IPS-15b (cell line): Measurements from ENCODE around the gene TNS3.

Experiments
- H3K27me3 ChIP-seq: one replicate; pipeline ENCODE4 v1.6.1; 2013; ENCODE audit warnings: low read length; ENCODE audit not compliant: control insufficient read depth, insufficient read depth
- H3K36me3 ChIP-seq: one replicate; pipeline ENCODE4 v1.6.1; 2013; ENCODE audit warnings: low read length; ENCODE audit not compliant: control insufficient read depth, insufficient read depth
- H3K4me1 ChIP-seq: one replicate; pipeline ENCODE4 v1.6.1; 2013; ENCODE audit warnings: mild to moderate bottlenecking, low read length; ENCODE audit not compliant: control insufficient read depth, insufficient read depth
- H3K4me3 ChIP-seq: one replicate; pipeline ENCODE4 v1.5.1; 2013; ENCODE audit warnings: low read depth, low read length
- H3K9ac ChIP-seq: one replicate; pipeline ENCODE4 v1.6.1; 2013; ENCODE audit warnings: low read depth, mild to moderate bottlenecking, low read length
- H3K9me3 ChIP-seq: one replicate; pipeline ENCODE4 v1.6.1; 2013; ENCODE audit warnings: mild to moderate bottlenecking, low read length; ENCODE audit not compliant: control insufficient read depth, insufficient read depth

TNS3 gene

GRCh38 chr7:47310020-47310419 lies 271.9 kb downstream of the TNS3 start:
- peaks cover 7% of the 10 kb centered on the region for H3K4me1 ChIP-seq
- H3K36me3 ChIP-seq, result no peaks in the 10 kb centered on the region
- no peaks in the 10 kb centered on the region for H3K27me3 ChIP-seq
- H3K9ac ChIP-seq, result no peak overlapping the region
- H3K4me3 ChIP-seq, result no peak overlapping the region
- no peaks in the 10 kb centered on the region for H3K9me3 ChIP-seq

GRCh38 chr7:47308808-47309207 lies 273.1 kb downstream of the TNS3 start:
- no peak overlapping the region for H3K4me3 ChIP-seq
- no peaks in the 10 kb centered on the region for H3K9me3 ChIP-seq
- H3K27me3 ChIP-seq, result no peaks in the 10 kb centered on the region
- peaks cover 4% of the 10 kb centered on the region for H3K4me1 ChIP-seq
- H3K9ac ChIP-seq, result no peak overlapping the region
- H3K36me3 ChIP-seq, result no peaks in the 10 kb centered on the region

GRCh38 chr7:47307311-47307710 lies 274.6 kb downstream of the TNS3 start:
- Histone ChIP-seq H3K9ac (no peak overlapping the region), H3K27me3 (no peaks in the 10 kb centered on the region), H3K36me3 (peaks cover 5% of the 10 kb centered on the region), H3K9me3 (no peaks in the 10 kb centered on the region), H3K4me1 (peaks cover 4% of the 10 kb centered on the region), H3K4me3 (no peak overlapping the region)

GRCh38 chr7:47304727-47305719 lies 276.9 kb downstream of the TNS3 start:
- peaks cover 5% of the 10 kb centered on the region for H3K36me3 ChIP-seq
- no peak overlapping the region for H3K9ac ChIP-seq
- no peaks in the 10 kb centered on the region for H3K9me3 ChIP-seq
- H3K4me3 ChIP-seq, result no peak overlapping the region
- H3K4me1 ChIP-seq, result peaks cover 4% of the 10 kb centered on the region
- H3K27me3 ChIP-seq, result no peaks in the 10 kb centered on the region

- Histone ChIP-seq H3K9ac (no peak overlapping the region), H3K36me3 (peaks cover 5% of the 10 kb centered on the region)
Measured at GRCh38 chr7:47303695-47304453, 278.0 kb downstream of the TNS3 start.

GRCh38 chr7:47303014-47303694 lies 278.8 kb downstream of the TNS3 start:
- no peak overlapping the region for H3K9ac ChIP-seq
- H3K4me1 ChIP-seq, result peaks cover 4% of the 10 kb centered on the region
- H3K27me3 ChIP-seq, result no peaks in the 10 kb centered on the region
- H3K9me3 ChIP-seq, result no peaks in the 10 kb centered on the region
- no peak overlapping the region for H3K4me3 ChIP-seq
- H3K36me3 ChIP-seq, result peaks cover 5% of the 10 kb centered on the region

More at GRCh38 chr7:47303695-47304453, 278.0 kb downstream of the TNS3 start:
- Histone ChIP-seq H3K9me3 (no peaks in the 10 kb centered on the region), H3K4me1 (peaks cover 4% of the 10 kb centered on the region), H3K27me3 (no peaks in the 10 kb centered on the region), H3K4me3 (no peak overlapping the region)

- no peak overlapping the region for H3K4me3 ChIP-seq
- H3K9me3 ChIP-seq, result no peaks in the 10 kb centered on the region
- no peak overlapping the region for H3K9ac ChIP-seq
- no peaks in the 10 kb centered on the region for H3K27me3 ChIP-seq
- peaks cover 5% of the 10 kb centered on the region for H3K36me3 ChIP-seq
- H3K4me1 ChIP-seq, result peaks cover 4% of the 10 kb centered on the region
Measured at GRCh38 chr7:47302560-47302959, 279.4 kb downstream of the TNS3 start.

GRCh38 chr7:47301657-47302295 lies 280.1 kb downstream of the TNS3 start:
- Histone ChIP-seq H3K36me3 (peaks cover 5% of the 10 kb centered on the region), H3K9me3 (no peaks in the 10 kb centered on the region), H3K9ac (no peak overlapping the region), H3K4me3 (no peak overlapping the region), H3K27me3 (no peaks in the 10 kb centered on the region), H3K4me1 (peaks cover 4% of the 10 kb centered on the region)

GRCh38 chr7:47301105-47301477 lies 280.8 kb downstream of the TNS3 start:
- Histone ChIP-seq H3K4me3 (no peak overlapping the region), H3K4me1 (peaks cover 4% of the 10 kb centered on the region), H3K36me3 (peaks cover 5% of the 10 kb centered on the region), H3K27me3 (no peaks in the 10 kb centered on the region), H3K9ac (no peak overlapping the region), H3K9me3 (no peaks in the 10 kb centered on the region)

GRCh38 chr7:47300472-47301104 lies 281.3 kb downstream of the TNS3 start:
- no peak overlapping the region for H3K9ac ChIP-seq
- no peaks in the 10 kb centered on the region for H3K9me3 ChIP-seq
- H3K4me1 ChIP-seq, result peaks cover 4% of the 10 kb centered on the region
- H3K4me3 ChIP-seq, result no peak overlapping the region
- peaks cover 5% of the 10 kb centered on the region for H3K36me3 ChIP-seq
- no peaks in the 10 kb centered on the region for H3K27me3 ChIP-seq

GRCh38 chr7:47299496-47299895 lies 282.4 kb downstream of the TNS3 start:
- H3K4me3 ChIP-seq, result no peak overlapping the region
- no peak overlapping the region for H3K9ac ChIP-seq
- H3K36me3 ChIP-seq, result peaks cover 5% of the 10 kb centered on the region

More at GRCh38 chr7:47299496-47299895, 282.4 kb downstream of the TNS3 start:
- Histone ChIP-seq H3K9me3 (no peaks in the 10 kb centered on the region), H3K27me3 (no peaks in the 10 kb centered on the region), H3K4me1 (no peaks in the 10 kb centered on the region)
